NCI-H2196 treated with DMSO at 0.1 percent for 48 hours (cell line): ENCODE measurements around the gene MYH11.
"Not testable (repeated sequence)": the region's sequence is repeated elsewhere in the genome, so short reads cannot be mapped to it uniquely, and the experiment has no call there.

Experiments
- DNase-seq: peaks from one replicate; lab custom pipeline; 2025; ENCODE audit not compliant: unreplicated experiment; lab: John Stamatoyannopoulos, UW

Gene MYH11

GRCh38 chr16:15846510-15846909 is 10.3 kb downstream of the MYH11 start:
- no peak for DNase-seq

- no peak for DNase-seq
Measured at GRCh38 chr16:15843635-15844279, 13.1 kb downstream of the MYH11 start.

GRCh38 chr16:15839204-15839603 is 17.6 kb downstream of the MYH11 start:
- DNase-seq, result not testable (repeated sequence)

- DNase-seq, result no peak
Measured at GRCh38 chr16:15837761-15838160, 19.1 kb downstream of the MYH11 start.

- no peak for DNase-seq
Measured at GRCh38 chr16:15836965-15837611, 19.7 kb downstream of the MYH11 start.

GRCh38 chr16:15836074-15836473 is 20.8 kb downstream of the MYH11 start:
- DNase-seq, result no peak

- DNase-seq, result no peak
Measured at GRCh38 chr16:15835136-15835878, 21.5 kb downstream of the MYH11 start.

- no peak for DNase-seq
Measured at GRCh38 chr16:15834502-15834901, 22.3 kb downstream of the MYH11 start.

GRCh38 chr16:15833541-15833940 is 23.3 kb downstream of the MYH11 start:
- DNase-seq, result no peak

GRCh38 chr16:15832241-15832640 is 24.6 kb downstream of the MYH11 start:
- no peak for DNase-seq

GRCh38 chr16:15830832-15831451 is 25.9 kb downstream of the MYH11 start:
- DNase-seq, result no peak

- no peak for DNase-seq
Measured at GRCh38 chr16:15829460-15829859, 27.4 kb downstream of the MYH11 start.

- DNase-seq, result no peak
Measured at GRCh38 chr16:15827709-15828343, 29.0 kb downstream of the MYH11 start.

- DNase-seq, result no peak
Measured at GRCh38 chr16:15827299-15827698, 29.5 kb downstream of the MYH11 start.

- no peak for DNase-seq
Measured at GRCh38 chr16:15825750-15826305, 31.0 kb downstream of the MYH11 start.

GRCh38 chr16:15822957-15823356 is 33.9 kb downstream of the MYH11 start:
- DNase-seq, result no peak

GRCh38 chr16:15820837-15821236 is 36.0 kb downstream of the MYH11 start:
- DNase-seq, result no peak

- no peak for DNase-seq
Measured at GRCh38 chr16:15819046-15819445, 37.8 kb downstream of the MYH11 start.

- DNase-seq, result no peak
Measured at GRCh38 chr16:15817446-15817845, 39.4 kb downstream of the MYH11 start.

GRCh38 chr16:15816228-15816627 is 40.6 kb downstream of the MYH11 start:
- DNase-seq, result no peak

- not testable (repeated sequence) for DNase-seq
Measured at GRCh38 chr16:15812401-15812750, 44.5 kb downstream of the MYH11 start.
